ENCODE measurements around the gene CAPN13.
"Not testable (repeated sequence)": the region's sequence is repeated elsewhere in the genome, so short reads cannot be mapped to it uniquely, and the experiment has no call there.

Gene CAPN13

GRCh38 chr2:30702694-30703093 is 104.6 kb downstream of the CAPN13 start:
- DNase-seq = no peak

GRCh38 chr2:30701782-30702181 is 105.5 kb downstream of the CAPN13 start:
- DNase-seq = no peak

GRCh38 chr2:30697242-30698103 is 109.8 kb downstream of the CAPN13 start:
- not testable (repeated sequence) for DNase-seq

- no peak for DNase-seq
These were observed 111.5 kb downstream of the CAPN13 start for GRCh38 chr2:30695749-30696148.

GRCh38 chr2:30694286-30695055 is 112.8 kb downstream of the CAPN13 start:
- no peak for DNase-seq

GRCh38 chr2:30693821-30694281 is 113.4 kb downstream of the CAPN13 start:
- DNase-seq = no peak

- no peak for DNase-seq
These were observed 114.4 kb downstream of the CAPN13 start for GRCh38 chr2:30692829-30693275.

GRCh38 chr2:30691948-30692828 is 115.1 kb downstream of the CAPN13 start:
- no peak for DNase-seq

GRCh38 chr2:30691091-30691947 is 115.9 kb downstream of the CAPN13 start:
- DNase-seq = no peak

- no peak for DNase-seq
These were observed 117.1 kb downstream of the CAPN13 start for GRCh38 chr2:30690126-30690561.

- no peak for DNase-seq
These were observed 117.6 kb downstream of the CAPN13 start for GRCh38 chr2:30689496-30690125.

GRCh38 chr2:30688956-30689401 is 118.3 kb downstream of the CAPN13 start:
- no peak for DNase-seq

GRCh38 chr2:30686669-30687068 is 120.6 kb downstream of the CAPN13 start:
- DNase-seq = no peak

- DNase-seq = no peak
These were observed 121.2 kb downstream of the CAPN13 start for GRCh38 chr2:30686000-30686399.

- DNase-seq = no peak
These were observed 122.2 kb downstream of the CAPN13 start for GRCh38 chr2:30684996-30685395.

- no peak for DNase-seq
These were observed 122.7 kb downstream of the CAPN13 start for GRCh38 chr2:30684516-30684915.

GRCh38 chr2:30684026-30684425 is 123.2 kb downstream of the CAPN13 start:
- no peak for DNase-seq

GRCh38 chr2:30683236-30683956 is 123.8 kb downstream of the CAPN13 start:
- no peak for DNase-seq

- DNase-seq = no peak
These were observed 126.2 kb downstream of the CAPN13 start for GRCh38 chr2:30681022-30681421.

- no peak for DNase-seq
These were observed 127.1 kb downstream of the CAPN13 start for GRCh38 chr2:30680121-30680520.
